Endothelial cell of umbilical vein (primary cell): ENCODE measurements around the gene HIC1. TPM values are rescaled to one million over a fixed set of nuclear protein-coding genes. Genes with fewer than 3 reads are reported as not detected.
"Not testable (repeated sequence)": the region's sequence is repeated elsewhere in the genome, so short reads cannot be mapped to it uniquely, and the experiment has no call there.

Experiments used
- BruUV-seq: library from RNA; stranded (reverse); fragments of 400-500 nt; replicated peaks from 2 replicates; lab custom pipeline; 2021; lab: Mats Ljungman, UMichigan
- CTCF ChIA-PET: fragments of 300-600, 350-600 bp; sonication (Branson Sonifier 250); formaldehyde crosslinking; loops from one replicate; lab custom pipeline; 2021; ENCODE audit warnings: antibody characterized with exemption, inconsistent platforms; lab: Charles Lee
- POLR2A ChIA-PET: fragments of 300-600, 350-600 bp; sonication (Branson Sonifier 250); formaldehyde crosslinking; loops from one replicate; lab custom pipeline; 2021; ENCODE audit warnings: antibody characterized with exemption, inconsistent platforms; lab: Charles Lee
- DNase-seq: peaks from one replicate; pipeline ENCODE4 v3.0.0-alpha.2; 2011; ENCODE audit warnings: low read depth, low spot score
- FAIRE-seq: peaks from 2 replicates; lab custom pipeline; 2011; peaks lifted over from hg19 to GRCh38; lab: Jason Lieb, UNC
- H2AFZ ChIP-seq: 2 replicates; pipeline ENCODE4 v1.6.0; 2012; ENCODE audit warnings: low read depth, low read length, control low read depth, inconsistent platforms
- H3K27ac ChIP-seq: 2 replicates; pipeline ENCODE4 v1.5.1; 2011; ENCODE audit warnings: low read depth, mild to moderate bottlenecking, control low read depth, low read length, moderate library complexity; ENCODE audit not compliant: insufficient read depth
- H3K27me3 ChIP-seq, 2 experiments: 2 replicates each; pipeline versions ENCODE4 v1.6.0 to v1.6.1; 2011; ENCODE audit warnings: low read length in 2 of 2, mixed read lengths in 1 of 2; ENCODE audit not compliant: control insufficient read depth in 2 of 2, insufficient read depth in 2 of 2
- H3K36me3 ChIP-seq, 2 experiments: 2 replicates in 1 of 2; 3 replicates in 1 of 2; pipeline ENCODE4 v1.5.1; 2011; ENCODE audit warnings: low read length in 2 of 2, mild to moderate bottlenecking in 1 of 2, moderate library complexity in 1 of 2; ENCODE audit not compliant: control insufficient read depth in 2 of 2, insufficient read depth in 2 of 2; ENCODE audit errors: extremely low read depth in 1 of 2
- H3K4me1 ChIP-seq: 3 replicates; pipeline ENCODE4 v1.5.1; 2011; ENCODE audit warnings: mild to moderate bottlenecking, low read length; ENCODE audit not compliant: control insufficient read depth, insufficient read depth; ENCODE audit errors: extremely low read depth
- H3K4me2 ChIP-seq: 2 replicates; pipeline ENCODE4 v1.6.1; 2011; ENCODE audit warnings: low read length, control low read depth, mixed read lengths; ENCODE audit not compliant: insufficient read depth
- H3K4me3 ChIP-seq, 3 experiments: fragments of 200-600 bp in 1 of 3; sonication (generic), shearing (Covaris generic) in 1 of 3; replicated peaks in 1 of 3; 2 replicates each; pipeline ENCODE4 v1.5.1; 2011 to 2016; ENCODE audit warnings: control low read depth in 3 of 3, low read length in 3 of 3, mild to moderate bottlenecking in 2 of 3, inconsistent platforms in 1 of 3, low read depth in 1 of 3, moderate library complexity in 1 of 3; ENCODE audit not compliant: insufficient read depth in 1 of 3
- H3K79me2 ChIP-seq: 2 replicates; pipeline ENCODE4 v1.6.0; 2012; ENCODE audit warnings: low read length, inconsistent platforms; ENCODE audit not compliant: control insufficient read depth, insufficient read depth
- H3K9ac ChIP-seq: replicated peaks from 2 replicates; pipeline ENCODE3; 2011; ENCODE audit warnings: low read length, control low read depth; ENCODE audit not compliant: insufficient read depth; ENCODE audit errors: extremely low read depth
- H3K9me1 ChIP-seq: replicated peaks from 3 replicates; pipeline ENCODE4 v1.6.0; 2011; ENCODE audit warnings: mild to moderate bottlenecking, low read length; ENCODE audit not compliant: control insufficient read depth, insufficient read depth; ENCODE audit errors: extremely low read depth
- H3K9me3 ChIP-seq: replicated peaks from 2 replicates; pipeline ENCODE4 v1.5.1; 2012; ENCODE audit warnings: low read length, inconsistent platforms; ENCODE audit not compliant: control insufficient read depth, insufficient read depth
- H4K20me1 ChIP-seq: replicated peaks from 2 replicates; pipeline ENCODE3; 2011; ENCODE audit warnings: mild to moderate bottlenecking, low read length; ENCODE audit not compliant: control insufficient read depth, insufficient read depth; ENCODE audit errors: extremely low read depth
- EZH2 ChIP-seq: IDR thresholded peaks from 2 replicates; pipeline ENCODE4 v1.6.1; 2012; ENCODE audit warnings: borderline replicate concordance, low read depth, mild to moderate bottlenecking, moderate library complexity, low read length, inconsistent platforms; ENCODE audit not compliant: severe bottlenecking
- FOS ChIP-seq: IDR thresholded peaks from 2 replicates; pipeline ENCODE4 v1.6.1; 2011; ENCODE audit warnings: mild to moderate bottlenecking, low read length, moderate library complexity, borderline replicate concordance; ENCODE audit not compliant: insufficient read depth
- GATA2 ChIP-seq: IDR thresholded peaks from 2 replicates; pipeline ENCODE4 v1.7.0; 2011; ENCODE audit warnings: low read depth, mild to moderate bottlenecking, moderate library complexity, mixed read lengths, low read length; ENCODE audit not compliant: insufficient read length, insufficient read depth
- JUN ChIP-seq: IDR thresholded peaks from 2 replicates; pipeline ENCODE4 v1.6.1; 2011; ENCODE audit warnings: borderline replicate concordance, low read depth; ENCODE audit not compliant: insufficient read length, insufficient read depth
- MYC ChIP-seq: IDR thresholded peaks from one replicate; pipeline ENCODE4 v1.6.1; 2011; ENCODE audit warnings: mild to moderate bottlenecking, low read depth, low read length
- POLR2A ChIP-seq: IDR thresholded peaks from 2 replicates; pipeline ENCODE4 v1.6.1; 2012; ENCODE audit warnings: low read depth, mild to moderate bottlenecking, control low read depth, low read length
- POLR2AphosphoS5 ChIP-seq: IDR thresholded peaks from 2 replicates; pipeline ENCODE4 v1.6.1; 2012; ENCODE audit warnings: low read depth, mild to moderate bottlenecking, control low read depth, low read length, moderate library complexity; ENCODE audit not compliant: insufficient read depth
- dilution Hi-C: fragments of 300-500 bp; cut with MboI; formaldehyde crosslinking; loops from one replicate; pipeline ENCODE4 v1.15.0; 2019; ENCODE audit warnings: low sequenced_read_pairs; ENCODE audit not compliant: extremely low pct_ligation_motif_present
- intact Hi-C: fragments of 100-400 bp; cut with micrococcal nuclease; formaldehyde crosslinking; loops from one replicate; pipeline ENCODE4 v1.10.0; 2022
- polyA plus RNA-seq, 4 experiments: library from polyadenylated mRNA; depleted of rRNA in 3 of 4; stranded (reverse) in 3 of 4; unstranded in 1 of 4; fragments of >200 nt; gene quantifications; 2 replicates each; pipeline versions ENCODE4 v1.2.1 to v1.2.3, GENCODE V29; 2011 to 2012; ENCODE audit warnings: missing spikeins in 1 of 4
- total RNA-seq: library from RNA; stranded (reverse); gene quantifications from 2 replicates; pipeline ENCODE4 v1.2.3, GENCODE V29; 2021
- TF ChIP-seq, protein P1 (sequence below), 2 donors: IDR thresholded peaks; 1 replicate in 1 of 2; 2 replicates in 1 of 2; pipeline ENCODE4 v1.5.1; 2011; ENCODE audit warnings: low read length in 2 of 2, mild to moderate bottlenecking in 2 of 2, moderate library complexity in 2 of 2, control low read depth in 1 of 2, inconsistent platforms in 1 of 2, low read depth in 1 of 2; ENCODE audit not compliant: insufficient read depth in 1 of 2; ENCODE audit errors: extremely low read depth in 1 of 2
- TF ChIP-seq, protein P2 (sequence below): IDR thresholded peaks from 2 replicates; pipeline ENCODE4 v1.6.1; 2011; ENCODE audit not compliant: insufficient read depth, insufficient read length

The HIC1 gene
- total and polyA plus RNA-seq, 2 donors (not counting 3 experiments of a cell fraction or from before 2014, with no cell fraction given): 18.2 to 35.5 TPM

DNA sequence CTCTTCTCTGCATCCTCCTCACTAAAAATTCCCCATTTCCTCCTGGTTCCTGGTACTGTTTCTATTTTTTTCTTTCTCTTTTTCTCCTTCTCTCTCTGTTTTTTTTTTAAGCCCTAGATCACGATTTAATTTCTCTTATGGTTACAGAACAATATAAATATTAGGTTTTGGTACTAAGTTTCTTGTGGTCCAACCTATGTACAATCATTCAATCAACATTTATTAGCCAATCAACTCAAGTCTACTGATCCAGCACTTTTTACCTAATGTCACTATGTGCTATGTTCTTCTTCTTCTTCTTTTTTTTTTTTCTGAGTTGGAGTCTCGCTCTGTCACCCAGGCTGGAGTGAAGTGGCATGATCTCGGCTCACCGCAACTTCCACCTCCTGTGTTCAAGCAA lies 42.4 kb upstream of the HIC1 start:
- H3K9ac ChIP-seq: no peak overlapping the region
- no TSS peak for BruUV-seq
- no peak overlapping the region for H3K4me3 ChIP-seq
- peaks cover 0 to 3% of the 10 kb centered on the region in 2 experiments for H3K27me3 ChIP-seq
- FAIRE-seq: no peak
- H3K4me2 ChIP-seq: no peak overlapping the region
- ChIA-PET CTCF (no interaction called here), POLR2A (no interaction called here)
- H3K4me1 ChIP-seq: no peaks in the 10 kb centered on the region
- H3K9me3 ChIP-seq: no peaks in the 10 kb centered on the region
- no peak for TF ChIP-seq JUN
- TF ChIP-seq MYC: no peak
- TF ChIP-seq, protein P1, sequence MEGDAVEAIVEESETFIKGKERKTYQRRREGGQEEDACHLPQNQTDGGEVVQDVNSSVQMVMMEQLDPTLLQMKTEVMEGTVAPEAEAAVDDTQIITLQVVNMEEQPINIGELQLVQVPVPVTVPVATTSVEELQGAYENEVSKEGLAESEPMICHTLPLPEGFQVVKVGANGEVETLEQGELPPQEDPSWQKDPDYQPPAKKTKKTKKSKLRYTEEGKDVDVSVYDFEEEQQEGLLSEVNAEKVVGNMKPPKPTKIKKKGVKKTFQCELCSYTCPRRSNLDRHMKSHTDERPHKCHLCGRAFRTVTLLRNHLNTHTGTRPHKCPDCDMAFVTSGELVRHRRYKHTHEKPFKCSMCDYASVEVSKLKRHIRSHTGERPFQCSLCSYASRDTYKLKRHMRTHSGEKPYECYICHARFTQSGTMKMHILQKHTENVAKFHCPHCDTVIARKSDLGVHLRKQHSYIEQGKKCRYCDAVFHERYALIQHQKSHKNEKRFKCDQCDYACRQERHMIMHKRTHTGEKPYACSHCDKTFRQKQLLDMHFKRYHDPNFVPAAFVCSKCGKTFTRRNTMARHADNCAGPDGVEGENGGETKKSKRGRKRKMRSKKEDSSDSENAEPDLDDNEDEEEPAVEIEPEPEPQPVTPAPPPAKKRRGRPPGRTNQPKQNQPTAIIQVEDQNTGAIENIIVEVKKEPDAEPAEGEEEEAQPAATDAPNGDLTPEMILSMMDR (IDR thresholded peaks at IDR 0.05; ENCODE audit: extremely low read depth in 1 of 2, insufficient read depth in 1 of 2, low read depth in 1 of 2, low read length in 2 of 2): no peak
- no peak for TF ChIP-seq FOS
- no peak for TF ChIP-seq EZH2
- TF ChIP-seq POLR2A: no peak
- TF ChIP-seq POLR2AphosphoS5: no peak
- TF ChIP-seq GATA2: no peak
- TF ChIP-seq, protein P2, sequence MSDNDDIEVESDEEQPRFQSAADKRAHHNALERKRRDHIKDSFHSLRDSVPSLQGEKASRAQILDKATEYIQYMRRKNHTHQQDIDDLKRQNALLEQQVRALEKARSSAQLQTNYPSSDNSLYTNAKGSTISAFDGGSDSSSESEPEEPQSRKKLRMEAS: no peak
- H4K20me1 ChIP-seq: no peaks in the 10 kb centered on the region
- H3K27ac ChIP-seq: no peak overlapping the region
- no peak for DNase-seq
- intact Hi-C loops: no loop called here
- no peaks in the 10 kb centered on the region for H3K36me3 ChIP-seq
- no peaks in the 10 kb centered on the region for H3K79me2 ChIP-seq
- dilution Hi-C loops: no loop called here
- no peak overlapping the region for H2AFZ ChIP-seq
- no peaks in the 10 kb centered on the region for H3K9me1 ChIP-seq

DNA sequence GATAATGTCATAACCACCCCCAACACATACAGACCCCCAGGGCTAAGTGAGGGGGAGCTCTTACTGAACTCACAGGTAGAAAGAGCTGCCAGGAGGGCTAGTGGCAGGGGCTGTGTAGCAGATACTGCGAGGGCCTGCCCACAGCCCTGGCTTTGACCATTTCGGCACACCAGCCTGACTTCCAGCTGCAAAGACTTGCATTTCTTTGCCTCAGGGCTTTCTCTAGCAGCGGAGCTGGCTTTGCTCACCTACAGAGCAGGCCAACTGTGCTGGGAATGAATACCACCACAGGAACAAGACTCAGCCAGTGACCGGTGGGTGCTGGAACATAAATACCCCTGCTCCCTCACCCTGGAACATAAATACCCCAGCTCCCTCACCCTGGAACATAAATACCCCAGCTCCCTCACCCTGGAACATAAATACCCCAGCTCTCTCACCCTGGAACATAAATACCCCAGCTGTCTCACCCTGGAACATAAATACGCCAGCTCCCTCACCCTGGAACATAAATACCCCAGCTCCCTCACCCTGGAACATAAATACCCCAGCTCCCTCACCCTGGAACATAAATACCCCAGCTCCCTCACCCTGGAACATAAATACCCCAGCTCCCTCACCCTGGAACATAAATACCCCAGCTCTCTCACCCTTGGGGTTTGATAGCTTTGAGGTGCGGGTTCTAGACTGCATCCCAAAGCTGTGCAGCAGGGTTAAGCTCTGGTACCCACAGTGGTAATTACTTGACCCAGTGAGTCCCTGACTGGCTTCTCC lies 41.5 kb upstream of the HIC1 start:
- CTCF ChIA-PET: interaction anchor here (1.1 kb wide), 1 partner anchor 12 kb away, joined by 5 read pairs; the partner anchor contains the start of gene RTN4RL1
- dilution Hi-C loops, FAIRE-seq: not testable (repeated sequence)

More for the DNA sequence above, 41.5 kb upstream of the HIC1 start:
- POLR2A ChIA-PET, H3K27ac ChIP-seq, H3K27me3 ChIP-seq, H3K36me3 ChIP-seq, intact Hi-C loops, H3K9me3 ChIP-seq, H3K9ac ChIP-seq, H3K4me2 ChIP-seq, H4K20me1 ChIP-seq, DNase-seq, H3K4me3 ChIP-seq, H2AFZ ChIP-seq, H3K9me1 ChIP-seq, BruUV-seq, H3K4me1 ChIP-seq, H3K79me2 ChIP-seq: not testable (repeated sequence)
